ENCODE results near the gene COL25A1.

DNA sequence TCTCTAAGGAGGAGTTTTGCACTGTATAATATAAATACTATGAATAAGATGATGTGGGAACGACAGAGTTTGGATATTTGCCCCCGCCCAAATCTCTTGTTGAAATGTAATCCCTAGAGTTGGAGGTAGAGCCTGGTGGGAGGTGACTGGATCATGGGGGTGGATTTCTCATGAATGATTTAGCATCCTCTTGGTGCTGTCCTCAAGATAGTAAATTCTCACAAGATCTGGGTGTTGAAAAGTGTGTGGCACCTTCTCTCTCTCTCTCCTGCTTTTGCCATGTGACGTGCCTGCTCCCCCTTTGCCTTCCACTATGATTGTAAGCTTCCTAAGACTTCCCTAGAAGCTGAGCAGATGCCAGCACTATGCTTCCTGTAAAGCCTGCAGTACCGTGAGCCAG is 298.0 kb downstream of the COL25A1 start:
- TF ChIP-seq CTCF (IDR thresholded peaks at IDR 0.05) = no peak
- no peak for TF ChIP-seq POLR2A (IDR thresholded peaks at IDR 0.05)
- TF ChIP-seq EP300 (IDR thresholded peaks at IDR 0.05) = no peak
- TF ChIP-seq POLR2AphosphoS5 (IDR thresholded peaks at IDR 0.05) = no peak

Measured in upper lobe of left lung (tissue), 4 donors.